ENCODE results near the gene SRSF12. TPM values are rescaled to one million over a fixed set of nuclear protein-coding genes. Genes with fewer than 3 reads are reported as not detected.

SRSF12 gene
- total RNA-seq, 4 donors from 2014 or later = 0.74 to 1.4 (median 1.1) TPM

DNA sequence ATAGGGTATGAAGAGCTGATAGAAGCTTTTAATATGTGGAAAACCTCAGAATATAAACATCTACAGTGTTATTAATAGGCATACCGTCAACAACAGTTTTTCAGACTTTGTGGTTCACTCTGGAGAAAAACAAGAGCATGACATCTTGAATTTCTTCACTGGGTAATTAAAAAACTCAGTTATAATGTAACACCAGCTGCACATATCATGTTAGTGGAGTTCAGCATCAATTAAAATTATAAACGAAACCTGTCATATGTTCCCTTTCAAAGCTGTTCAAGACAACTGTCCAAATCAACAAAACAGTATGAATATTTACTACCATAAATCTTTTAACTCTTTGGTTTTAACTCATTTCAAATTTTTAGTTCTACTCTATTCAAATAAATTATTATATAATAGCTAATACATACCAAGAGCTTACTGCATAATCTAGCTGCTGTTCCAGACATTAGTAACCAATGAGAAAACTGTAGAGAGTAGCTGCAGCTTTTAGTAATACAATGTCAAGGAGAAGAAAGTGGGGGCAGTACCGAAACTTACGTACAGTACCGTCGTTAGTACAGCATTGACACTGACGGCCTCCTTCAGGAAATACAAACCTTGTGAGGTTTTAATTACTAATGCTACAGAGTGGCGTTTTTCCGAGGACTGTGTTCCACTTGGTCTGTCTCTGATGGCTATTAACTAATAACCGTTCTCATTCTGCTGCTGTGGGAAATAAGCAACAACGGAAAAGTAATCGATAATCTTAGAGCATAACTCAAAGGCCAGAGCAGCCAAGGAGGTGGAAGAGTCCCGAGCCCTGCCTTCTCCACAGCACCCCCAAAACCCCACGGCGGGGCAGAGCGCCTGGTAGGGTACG is 27.5 kb upstream of the SRSF12 start:
- Histone ChIP-seq H3K4me1 (peaks cover 0 to 44% (median 4%) of the 10 kb centered on the region in 3 donors), H3K27me3 (no peaks in the 10 kb centered on the region), H3K27ac (peak overlapping the region; percentile 82 to 95 (median 90)), H3K4me3 (peak overlapping the region; percentile 70 to 96), H3K9me3 (no peaks in the 10 kb centered on the region), H3K36me3 (peaks cover 0 to 8% of the 10 kb centered on the region in 2 donors)
- 4% methylated on average over 12 of the region's 17 CpGs for WGBS, 2 donors (ENCODE audit: low coverage in 1 of 2)
- peak; percentile 33 for ATAC-seq
- TF ChIP-seq, protein P1, sequence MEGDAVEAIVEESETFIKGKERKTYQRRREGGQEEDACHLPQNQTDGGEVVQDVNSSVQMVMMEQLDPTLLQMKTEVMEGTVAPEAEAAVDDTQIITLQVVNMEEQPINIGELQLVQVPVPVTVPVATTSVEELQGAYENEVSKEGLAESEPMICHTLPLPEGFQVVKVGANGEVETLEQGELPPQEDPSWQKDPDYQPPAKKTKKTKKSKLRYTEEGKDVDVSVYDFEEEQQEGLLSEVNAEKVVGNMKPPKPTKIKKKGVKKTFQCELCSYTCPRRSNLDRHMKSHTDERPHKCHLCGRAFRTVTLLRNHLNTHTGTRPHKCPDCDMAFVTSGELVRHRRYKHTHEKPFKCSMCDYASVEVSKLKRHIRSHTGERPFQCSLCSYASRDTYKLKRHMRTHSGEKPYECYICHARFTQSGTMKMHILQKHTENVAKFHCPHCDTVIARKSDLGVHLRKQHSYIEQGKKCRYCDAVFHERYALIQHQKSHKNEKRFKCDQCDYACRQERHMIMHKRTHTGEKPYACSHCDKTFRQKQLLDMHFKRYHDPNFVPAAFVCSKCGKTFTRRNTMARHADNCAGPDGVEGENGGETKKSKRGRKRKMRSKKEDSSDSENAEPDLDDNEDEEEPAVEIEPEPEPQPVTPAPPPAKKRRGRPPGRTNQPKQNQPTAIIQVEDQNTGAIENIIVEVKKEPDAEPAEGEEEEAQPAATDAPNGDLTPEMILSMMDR (IDR thresholded peaks at IDR 0.05) = no peak
- TF ChIP-seq POLR2AphosphoS5 (IDR thresholded peaks at IDR 0.05) = no peak
- no peak for TF ChIP-seq EP300 (IDR thresholded peaks at IDR 0.05)
- TF ChIP-seq POLR2A (IDR thresholded peaks at IDR 0.05) = no peak

DNA sequence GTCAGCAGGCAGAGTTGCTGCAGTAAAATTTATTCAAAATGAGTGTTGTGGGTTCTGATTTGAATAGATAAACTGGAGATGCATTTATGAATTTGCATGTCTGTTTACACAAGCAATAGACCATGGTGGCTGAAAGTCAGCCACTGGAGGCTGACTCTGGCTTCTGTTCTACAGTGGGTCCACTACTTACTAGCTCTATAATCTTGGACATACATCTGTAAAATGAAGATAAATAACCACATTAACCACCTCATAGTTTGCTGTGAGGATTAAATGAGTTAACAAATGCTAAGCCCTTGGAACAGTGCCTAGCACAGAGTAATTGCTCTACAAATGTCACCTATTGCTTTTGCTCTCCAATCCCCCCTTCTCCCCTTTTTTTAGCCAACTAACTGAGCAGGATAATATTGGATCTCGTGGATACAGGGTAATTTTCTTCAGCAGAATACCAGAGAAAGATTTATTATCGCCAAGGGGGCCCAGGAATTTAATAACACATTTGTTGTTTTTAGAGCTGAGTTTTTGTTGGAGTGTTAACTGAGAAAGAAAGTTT is 26.6 kb upstream of the SRSF12 start:
- 20 to 27% methylated on average over 2 of the region's 2 CpGs for WGBS, 2 donors (ENCODE audit: low coverage in 1 of 2)

DNA sequence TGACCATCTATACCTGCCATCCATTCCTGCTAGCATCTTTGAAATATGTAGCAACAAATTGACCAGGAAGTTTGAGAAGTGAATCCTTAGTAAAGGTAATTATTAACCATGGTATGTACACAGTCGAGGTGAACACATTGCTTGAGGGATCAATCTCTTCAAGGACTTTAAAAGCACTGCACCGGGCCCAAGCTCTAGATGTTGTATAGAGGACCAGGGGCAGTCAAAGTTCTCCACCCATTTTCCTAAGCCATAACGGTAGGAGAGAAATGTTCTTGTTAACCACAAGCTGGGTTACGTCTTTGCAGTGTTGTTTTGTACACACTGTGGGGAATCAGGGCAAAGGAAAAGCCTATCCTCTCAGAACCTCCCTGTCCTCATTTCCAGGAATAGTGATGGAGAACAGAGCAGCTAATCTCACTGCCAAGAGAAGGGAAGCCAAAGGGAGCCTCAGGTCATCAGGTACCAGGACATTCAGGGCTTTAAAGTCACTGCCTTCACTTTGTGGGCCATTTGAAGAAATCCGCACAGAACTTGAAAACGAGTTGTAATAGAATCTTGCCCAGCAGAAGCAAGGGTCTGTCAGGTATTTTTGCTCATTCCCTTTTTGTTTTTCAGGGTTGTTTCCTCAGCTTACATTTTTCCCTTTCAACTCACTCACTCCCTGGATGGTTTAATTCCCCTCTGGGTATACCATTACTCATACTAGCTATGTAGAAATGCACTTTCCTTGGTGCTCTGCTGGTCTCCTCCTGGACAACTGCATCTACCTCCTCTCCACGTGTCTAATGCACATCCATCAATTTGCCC is 22.7 kb upstream of the SRSF12 start:
- Histone ChIP-seq H3K4me1 (peaks cover 0 to 19% (median 4%) of the 10 kb centered on the region in 3 donors), H3K36me3 (no peaks in the 10 kb centered on the region), H3K27ac (peak overlapping the region in 1 of 4 donors; percentile 49), H3K9me3 (no peaks in the 10 kb centered on the region), H3K27me3 (no peaks in the 10 kb centered on the region), H3K4me3 (no peak overlapping the region)
- 71 to 74% methylated on average over 6 of the region's 7 CpGs for WGBS, 2 donors (ENCODE audit: low coverage in 1 of 2)
- peak; percentile 47 for TF ChIP-seq POLR2AphosphoS5 (IDR thresholded peaks at IDR 0.05)
- TF ChIP-seq POLR2A (IDR thresholded peaks at IDR 0.05) = no peak
- ATAC-seq = no peak

More for the DNA sequence above, 26.6 kb upstream of the SRSF12 start:
- Histone ChIP-seq H3K9me3 (no peaks in the 10 kb centered on the region), H3K27ac (peak overlapping the region in 3 of 4 donors; percentile 6 to 95 (median 95)), H3K36me3 (no peaks in the 10 kb centered on the region), H3K4me1 (peaks cover 0 to 44% (median 4%) of the 10 kb centered on the region in 3 donors), H3K4me3 (no peak overlapping the region), H3K27me3 (no peaks in the 10 kb centered on the region)
- ATAC-seq = no peak
- TF ChIP-seq POLR2AphosphoS5 (IDR thresholded peaks at IDR 0.05) = peak; percentile 23
- TF ChIP-seq, protein P1 (IDR thresholded peaks at IDR 0.05) = no peak

DNA sequence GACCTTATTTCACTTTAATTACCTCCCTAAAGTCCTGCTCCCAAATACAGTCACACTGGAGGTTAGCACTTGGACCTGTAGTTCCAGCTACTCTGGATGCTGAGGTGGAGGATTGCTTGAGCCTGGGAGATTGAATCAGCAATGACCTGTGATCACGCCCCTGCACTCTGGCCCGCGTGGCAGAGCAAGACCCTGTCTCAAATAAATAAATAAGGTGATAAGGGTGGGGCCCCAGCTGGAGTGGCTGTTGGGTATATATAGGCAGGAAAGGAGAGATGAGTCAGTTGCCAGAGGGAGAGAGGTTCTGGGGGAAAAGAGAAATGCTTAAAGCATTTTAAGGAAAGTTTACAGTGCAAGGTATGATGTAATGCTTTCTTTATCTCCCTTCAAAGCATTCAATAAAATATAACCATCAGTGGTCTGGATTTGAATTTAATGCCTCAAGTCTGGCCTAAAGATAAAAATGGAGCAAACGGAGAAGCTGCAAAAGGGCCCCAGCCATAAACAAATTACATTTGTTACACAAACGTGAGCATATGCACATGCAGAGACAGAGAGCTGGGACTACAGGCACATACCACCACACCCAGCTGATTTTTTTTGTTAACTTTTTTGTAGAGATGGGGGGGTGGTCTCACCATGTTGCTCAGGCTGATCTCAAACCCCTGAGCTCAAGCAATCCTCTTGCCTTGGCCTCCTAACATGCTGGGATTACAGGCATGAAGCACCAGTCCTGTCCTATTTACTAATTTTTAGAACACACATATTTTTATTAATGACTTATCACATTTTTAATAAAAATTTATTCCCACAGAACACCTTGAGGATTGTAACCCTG is 21.9 kb upstream of the SRSF12 start:
- WGBS, 2 donors (ENCODE audit: low coverage in 1 of 2) = 78 to 93% methylated on average over 2 to 5 of the region's 5 CpGs
- TF ChIP-seq, protein P1 (IDR thresholded peaks at IDR 0.05) = no peak
- no peak for TF ChIP-seq POLR2A (IDR thresholded peaks at IDR 0.05)
- no peak for TF ChIP-seq EP300 (IDR thresholded peaks at IDR 0.05)
- no peak for TF ChIP-seq POLR2AphosphoS5 (IDR thresholded peaks at IDR 0.05)
- no peak for ATAC-seq
- Histone ChIP-seq H3K27ac (no peak overlapping the region), H3K9me3 (no peaks in the 10 kb centered on the region), H3K4me3 (no peak overlapping the region), H3K4me1 (peaks cover 0 to 11% (median 4%) of the 10 kb centered on the region in 3 donors), H3K36me3 (no peaks in the 10 kb centered on the region), H3K27me3 (no peaks in the 10 kb centered on the region)
